CD4-positive, alpha-beta T cell treated with Interleukin-4 for 4 hours (primary cell): ENCODE measurements around the gene LRBA.
A peak's percentile ranks its signal among the peaks of the same experiment; 100 is the strongest.
"Not testable (repeated sequence)": the region's sequence is repeated elsewhere in the genome, so short reads cannot be mapped to it uniquely, and the experiment has no call there.

Experiments
- DNase-seq: peaks from one replicate; pipeline ENCODE4 v3.0.0-alpha.2; 2020

LRBA gene

DNA sequence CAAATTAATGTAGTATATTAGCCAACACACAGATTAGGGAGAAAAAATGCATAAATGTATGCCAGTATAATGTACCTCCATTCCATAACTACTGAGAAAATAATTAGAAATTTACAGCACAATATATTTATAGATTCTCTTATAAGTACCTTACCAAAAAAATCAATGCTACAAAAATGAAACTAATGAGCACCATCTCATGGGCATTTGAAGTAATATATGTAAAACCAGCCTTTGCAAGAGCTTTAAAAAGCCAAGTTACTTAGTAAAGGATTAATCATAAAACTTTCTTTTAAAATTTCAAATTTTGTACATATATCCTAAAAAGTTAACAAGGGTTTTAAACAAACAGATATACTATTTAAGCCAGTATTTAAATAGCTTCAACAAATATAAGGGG lies 43.2 kb downstream of the LRBA start:
- no peak for DNase-seq

DNA sequence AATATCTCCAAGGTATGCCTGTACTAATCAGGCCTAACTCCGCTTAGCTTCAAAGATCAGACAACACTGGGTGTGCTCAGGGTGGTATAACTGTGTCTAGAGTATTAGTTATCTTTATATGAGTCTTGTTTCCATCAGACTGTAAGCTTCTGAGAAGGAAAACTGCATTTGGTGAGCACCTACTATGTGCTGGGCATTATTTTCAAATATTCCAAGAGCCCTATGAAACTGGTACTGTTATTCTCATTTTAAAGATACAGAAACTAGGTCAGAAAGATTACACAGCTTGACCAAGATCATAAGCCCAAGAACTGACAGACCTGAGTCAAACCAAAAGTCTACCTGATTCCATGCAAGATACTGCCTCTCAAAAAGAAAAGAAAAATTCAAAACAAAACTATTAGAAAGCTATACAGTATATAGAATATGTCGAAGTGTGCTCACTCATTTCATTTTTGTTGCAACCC lies 44.4 kb downstream of the LRBA start:
- DNase-seq: no peak

DNA sequence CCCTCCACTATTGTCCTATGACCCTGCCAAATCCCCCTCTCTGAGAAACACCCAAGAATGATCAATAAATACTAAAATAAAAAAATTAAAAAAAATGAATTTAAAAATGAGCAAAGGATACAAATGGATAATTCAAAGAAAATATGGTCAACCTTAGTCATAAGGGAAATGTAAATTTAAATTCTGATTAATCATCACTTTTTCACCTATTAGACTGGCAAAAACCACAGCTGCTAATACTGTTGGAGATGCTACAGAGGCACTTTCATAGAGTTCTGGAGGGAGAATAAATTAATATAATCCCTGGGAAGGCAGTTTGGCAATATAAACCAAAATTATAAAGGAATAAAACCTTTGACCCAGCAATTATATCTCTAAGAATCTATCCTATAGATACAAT lies 50.3 kb downstream of the LRBA start:
- no peak for DNase-seq

DNA sequence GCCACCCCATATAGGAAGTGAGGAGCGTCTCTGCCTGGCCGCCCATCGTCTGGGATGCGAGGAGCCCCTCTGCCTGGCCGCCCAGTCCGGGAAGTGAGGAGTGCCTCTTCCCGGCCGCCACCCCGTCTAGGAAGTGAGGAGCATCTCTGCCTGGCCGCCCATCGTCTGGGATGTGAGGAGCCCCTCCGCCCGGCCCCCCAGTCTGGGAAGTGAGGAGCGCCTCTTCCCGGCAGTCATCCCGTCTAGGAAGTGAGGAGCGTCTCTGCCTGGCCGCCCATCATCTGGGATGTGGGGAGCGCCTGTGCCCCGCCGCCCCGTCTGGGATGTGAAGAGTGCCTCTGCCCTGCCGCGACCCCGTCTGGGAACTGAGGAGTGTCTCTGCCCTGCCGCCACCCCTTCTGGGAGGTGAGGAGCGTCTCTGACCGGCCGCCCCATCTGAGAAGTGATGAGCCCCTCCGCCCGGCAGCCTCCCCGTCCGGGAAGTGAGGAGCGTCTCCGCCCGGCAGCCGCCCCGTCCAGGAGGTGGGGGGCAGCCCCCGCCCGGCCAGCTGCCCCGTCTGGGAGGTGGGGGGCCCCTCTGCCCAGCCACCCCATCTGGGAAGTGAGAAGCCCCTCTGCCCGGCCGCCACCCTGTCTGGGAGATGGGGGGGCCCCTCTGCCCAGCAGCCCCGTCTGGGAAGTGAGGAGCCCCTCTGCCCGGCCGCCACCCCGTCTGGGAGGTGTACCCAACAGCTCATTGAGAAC lies 51.3 kb downstream of the LRBA start:
- DNase-seq: not testable (repeated sequence)

DNA sequence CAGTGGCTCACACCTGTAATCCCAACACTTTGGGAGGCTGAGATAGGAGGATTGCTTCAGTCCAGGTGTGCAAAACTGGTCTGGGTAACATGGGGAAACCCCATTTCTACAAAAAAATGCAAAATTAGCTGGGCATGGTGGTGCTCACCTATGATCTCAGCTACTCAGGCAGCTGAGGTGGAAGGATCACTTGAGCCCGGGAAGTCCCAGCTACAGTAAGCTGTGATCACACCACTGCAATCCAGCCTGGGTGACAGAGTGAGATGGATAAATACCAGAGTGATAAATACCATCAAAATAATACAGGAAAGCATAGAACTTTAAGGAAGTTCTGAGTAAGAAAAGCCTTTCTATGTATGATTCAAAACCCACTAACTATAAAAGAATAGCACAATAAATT lies 52.8 kb downstream of the LRBA start:
- no peak for DNase-seq

DNA sequence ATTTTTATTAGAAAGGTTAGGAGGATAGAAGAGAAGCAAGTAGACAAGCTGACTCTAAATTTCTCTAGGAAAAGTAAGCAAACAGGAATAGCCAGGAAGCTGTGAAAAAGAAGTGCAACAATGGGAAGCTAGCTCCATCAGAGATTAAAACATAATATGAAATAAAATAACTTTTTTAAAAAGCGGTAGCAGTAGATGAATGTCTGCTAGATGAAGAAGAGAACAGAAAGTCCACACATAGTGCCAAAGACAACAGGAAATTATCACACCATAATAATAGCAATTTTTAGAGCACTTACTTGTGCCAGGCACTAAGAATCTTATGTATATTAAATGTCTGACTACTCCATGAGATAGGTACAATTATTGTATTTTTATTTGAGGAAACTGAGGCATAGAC lies 53.5 kb downstream of the LRBA start:
- no peak for DNase-seq

DNA sequence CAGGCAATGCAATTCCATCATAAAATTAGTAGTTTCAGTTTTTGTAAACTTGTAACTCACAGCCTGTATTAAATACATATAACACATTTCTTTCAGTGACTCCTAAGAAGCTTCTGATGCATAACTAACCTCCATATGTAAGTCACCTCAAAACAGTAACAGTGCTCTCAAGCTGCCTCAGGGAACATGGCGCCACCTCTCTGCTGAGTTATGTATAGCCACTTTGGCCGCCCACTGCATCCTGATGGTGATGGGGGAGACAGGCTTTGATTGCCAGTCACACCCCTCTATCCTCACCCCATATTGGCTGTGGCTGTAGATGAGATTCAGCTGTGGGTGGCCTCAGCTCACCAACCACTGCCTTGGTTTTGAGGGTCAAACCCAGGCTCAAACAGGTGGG lies 54.3 kb downstream of the LRBA start:
- peak; percentile 40 for DNase-seq

DNA sequence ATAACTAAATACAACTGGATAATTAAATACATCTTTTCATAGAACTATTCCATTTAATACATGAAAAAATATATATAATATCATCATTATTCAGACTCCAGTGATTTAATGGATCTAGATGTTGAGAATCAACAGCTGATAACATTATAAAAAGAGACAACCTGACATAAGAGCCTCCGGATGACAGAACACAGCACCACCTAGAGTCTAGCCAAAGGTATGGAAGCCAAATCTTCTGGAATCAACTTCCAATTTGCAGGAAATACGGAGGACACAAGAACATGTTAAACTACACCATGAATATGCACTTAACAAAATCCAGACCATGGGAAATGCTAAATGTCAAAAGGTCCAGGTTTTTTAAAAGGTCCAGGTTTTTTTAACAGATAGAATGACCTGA lies 55.0 kb downstream of the LRBA start:
- DNase-seq: no peak

DNA sequence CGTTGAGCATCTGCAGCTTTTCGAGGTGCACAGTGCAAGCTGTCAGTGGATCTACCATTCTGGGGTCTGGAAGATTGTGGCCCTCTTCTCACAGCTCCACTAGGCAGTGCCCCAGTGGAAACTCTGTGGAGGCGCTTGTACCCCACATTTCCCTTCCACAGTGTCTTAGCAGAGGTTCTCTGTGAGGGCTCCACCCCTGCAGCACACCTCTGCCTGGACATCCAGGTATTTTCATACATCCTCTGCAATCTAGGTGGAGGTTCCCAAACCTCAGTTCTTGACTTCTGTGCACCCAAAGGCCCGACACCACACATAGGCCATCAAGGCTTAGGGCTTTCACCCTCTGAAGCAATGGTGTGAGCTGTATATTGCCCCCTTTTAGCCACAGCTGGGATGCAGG lies 57.1 kb downstream of the LRBA start:
- DNase-seq: not testable (repeated sequence)

DNA sequence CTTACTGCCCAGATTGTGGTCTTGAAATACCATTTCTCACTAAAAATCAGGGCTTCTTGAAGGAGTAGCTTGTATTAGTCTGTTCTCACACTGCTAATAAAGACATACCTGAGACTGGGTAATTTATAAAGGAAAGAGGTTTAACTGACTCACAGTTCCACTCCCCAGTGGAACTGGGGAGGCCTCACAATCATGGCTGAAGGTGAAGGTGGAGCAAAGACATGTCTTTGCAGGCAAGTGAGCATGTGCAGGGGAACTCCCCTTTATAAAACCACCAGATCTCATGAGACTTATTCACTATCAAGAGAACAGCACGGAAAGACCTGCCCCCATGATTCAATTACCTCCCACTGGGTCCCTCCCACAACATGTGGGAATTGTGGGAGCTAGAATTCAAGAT lies 58.0 kb downstream of the LRBA start:
- DNase-seq: not testable (repeated sequence)

DNA sequence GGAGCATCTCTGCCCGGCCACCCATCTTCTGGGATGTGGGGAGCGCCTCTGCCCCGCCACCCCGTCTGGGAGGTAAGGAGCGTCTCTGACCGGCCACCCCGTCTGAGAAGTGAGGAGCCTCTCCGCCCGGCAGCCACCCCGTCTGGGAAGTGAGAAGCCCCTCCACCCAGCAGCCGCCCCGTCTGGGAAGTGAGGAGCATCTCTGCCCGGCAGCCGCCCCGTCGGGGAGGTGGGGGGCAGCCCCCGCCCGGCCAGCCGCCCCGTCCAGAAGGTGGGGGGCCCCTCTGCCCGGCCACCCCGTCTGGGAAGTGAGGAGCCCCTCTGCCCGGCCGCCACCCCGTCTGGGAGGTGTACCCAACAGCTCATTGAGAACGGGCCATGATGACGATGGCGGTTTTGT lies 61.2 kb downstream of the LRBA start:
- DNase-seq: not testable (repeated sequence)

DNA sequence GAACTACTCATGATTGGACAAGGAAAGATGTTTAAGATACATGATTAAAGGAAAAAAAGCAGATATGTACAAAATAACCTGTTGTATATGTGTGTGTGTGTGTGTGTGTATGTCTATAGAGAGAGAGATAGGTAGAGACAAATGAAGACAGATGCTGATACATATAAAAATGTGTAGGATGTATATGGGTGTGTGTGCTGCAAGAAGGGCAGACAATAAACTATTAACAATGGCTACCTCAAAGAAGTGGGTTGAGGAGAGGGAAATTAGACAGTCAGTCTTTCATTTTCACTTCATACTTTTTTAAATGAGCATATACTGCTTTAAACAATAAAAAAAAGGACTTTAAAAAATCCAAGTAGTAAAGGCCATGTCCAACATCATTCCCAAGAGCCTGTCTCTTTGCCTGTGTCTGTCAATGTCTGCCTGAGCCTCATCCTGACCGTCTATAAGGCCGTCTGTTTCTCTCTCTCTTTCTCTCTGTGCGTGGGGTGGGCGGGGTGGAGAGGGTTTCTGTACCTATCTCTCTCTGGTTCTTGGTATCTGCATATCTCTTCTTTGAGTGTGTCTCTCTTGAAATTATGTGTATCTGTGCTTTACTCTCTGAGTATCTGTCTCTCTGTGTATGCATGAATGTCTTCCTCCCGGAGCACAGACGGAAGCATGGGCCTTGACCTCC lies 62.8 kb downstream of the LRBA start:
- no peak for DNase-seq

DNA sequence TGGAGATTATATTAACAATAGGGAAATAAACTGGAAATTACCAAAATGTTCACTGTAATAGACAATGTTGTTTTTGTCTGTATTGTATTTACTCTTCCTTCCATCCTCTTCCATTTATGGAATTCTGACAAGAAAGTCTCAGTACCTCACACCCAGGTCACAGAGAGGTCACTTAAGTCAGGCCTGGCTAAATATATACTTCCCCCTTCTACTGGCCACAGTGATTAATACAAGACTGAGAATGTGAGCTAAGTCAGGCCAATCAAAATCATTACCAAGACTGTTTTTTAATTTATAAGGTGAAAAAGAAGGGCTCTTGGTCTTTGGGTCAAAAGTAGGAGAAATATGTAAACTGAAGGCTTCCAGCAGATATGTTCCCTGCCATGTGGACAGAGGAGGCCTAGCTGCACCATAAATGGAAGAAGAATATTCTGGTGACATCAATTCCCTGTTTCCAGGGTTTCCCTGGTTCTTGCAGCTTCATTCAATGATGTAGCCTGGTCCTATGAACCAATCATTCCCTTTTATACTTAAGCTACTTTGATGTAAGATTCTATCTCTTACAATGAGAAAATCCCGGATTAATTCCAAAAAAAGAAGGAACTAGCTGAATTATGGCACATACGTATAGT lies 64.3 kb downstream of the LRBA start:
- DNase-seq: no peak

DNA sequence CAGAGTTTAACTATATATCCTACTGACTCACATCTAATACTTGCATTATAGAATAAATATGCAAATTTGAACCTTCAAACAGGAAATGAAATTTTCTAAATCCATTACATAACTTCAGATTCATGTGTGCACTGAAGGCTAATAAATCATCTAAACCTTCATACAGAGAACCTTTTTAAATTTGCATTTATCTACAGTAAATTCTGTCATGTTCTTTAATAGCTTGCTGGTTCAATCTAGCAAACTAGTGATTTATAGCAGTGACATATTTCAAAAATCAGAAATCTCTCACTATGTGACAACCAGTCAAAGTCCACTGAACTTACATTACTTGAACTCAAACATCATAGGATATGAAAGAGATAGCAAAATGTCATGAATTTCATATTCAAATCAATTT lies 65.1 kb downstream of the LRBA start:
- DNase-seq: no peak

DNA sequence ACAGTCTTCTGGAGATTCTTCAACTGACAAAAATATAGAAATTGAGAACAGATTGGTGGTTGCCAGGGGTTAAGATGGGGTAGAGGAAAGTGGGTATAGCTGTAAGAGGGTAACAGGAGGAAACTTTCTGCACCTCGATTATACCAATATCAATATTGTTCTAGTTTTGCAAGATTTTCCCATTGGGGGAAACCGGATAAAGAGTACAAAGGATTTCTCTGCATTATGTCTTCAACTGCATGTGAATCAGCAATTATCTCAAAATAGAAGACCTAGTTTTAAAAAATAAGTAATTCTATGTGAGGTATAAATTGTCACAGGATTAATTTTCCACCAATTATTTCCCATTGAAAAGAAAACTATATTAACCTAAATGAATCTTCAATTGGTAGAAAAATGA lies 65.7 kb downstream of the LRBA start:
- DNase-seq: no peak

DNA sequence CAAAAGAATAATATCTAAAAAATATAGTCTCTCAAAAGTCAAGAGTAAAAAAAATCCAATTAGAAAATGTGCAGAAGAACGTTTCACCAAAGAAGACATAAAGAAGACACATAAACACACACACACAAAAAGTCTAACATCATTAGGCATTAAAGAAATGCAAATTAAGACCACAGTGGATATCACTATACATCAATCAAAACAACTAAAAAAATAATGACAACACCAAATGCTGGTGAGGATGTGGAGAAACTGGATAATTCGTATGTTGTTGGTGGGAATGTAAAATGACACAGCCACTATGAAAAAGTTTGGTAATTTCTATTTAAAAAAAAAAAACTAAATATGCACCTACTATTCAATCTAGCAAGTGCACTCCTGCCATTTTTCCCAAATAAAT lies 66.4 kb downstream of the LRBA start:
- no peak for DNase-seq

DNA sequence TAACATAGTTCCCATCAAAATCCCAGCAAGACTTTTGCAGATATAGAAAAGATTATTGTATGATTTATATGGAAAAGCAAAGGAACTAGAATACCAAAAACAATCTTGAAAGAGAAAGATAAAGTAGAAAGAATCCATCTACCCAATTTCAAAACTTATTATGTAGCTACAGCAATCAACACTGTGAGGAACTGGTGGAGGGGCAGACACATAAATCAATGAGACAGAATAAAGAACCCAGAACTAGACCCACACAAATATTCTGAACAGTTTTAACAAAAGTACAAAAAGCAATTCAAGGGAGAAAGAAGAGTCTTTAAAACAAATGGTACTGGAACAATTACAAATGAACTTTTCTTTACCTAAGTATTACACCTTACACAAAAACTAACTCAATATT lies 67.0 kb downstream of the LRBA start:
- DNase-seq: no peak

DNA sequence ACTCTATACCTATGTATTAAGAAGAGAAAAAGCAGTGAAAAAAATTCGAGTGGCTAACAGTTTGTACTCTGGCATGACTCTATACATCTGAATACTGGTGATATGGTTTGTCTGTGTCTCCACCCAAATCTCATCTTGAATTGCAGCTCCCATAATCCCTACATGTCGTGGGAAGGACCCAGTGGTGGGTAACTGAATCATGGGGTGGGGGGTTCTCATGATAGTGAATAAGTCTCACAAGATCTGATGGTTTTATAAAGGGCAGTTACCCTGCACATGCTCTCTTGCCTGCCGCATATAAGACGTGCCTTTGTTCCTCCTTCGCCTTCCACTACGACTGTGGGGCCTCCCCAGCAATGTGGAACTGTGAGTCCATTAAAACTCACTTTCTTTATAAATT lies 70.4 kb downstream of the LRBA start:
- DNase-seq: no peak

DNA sequence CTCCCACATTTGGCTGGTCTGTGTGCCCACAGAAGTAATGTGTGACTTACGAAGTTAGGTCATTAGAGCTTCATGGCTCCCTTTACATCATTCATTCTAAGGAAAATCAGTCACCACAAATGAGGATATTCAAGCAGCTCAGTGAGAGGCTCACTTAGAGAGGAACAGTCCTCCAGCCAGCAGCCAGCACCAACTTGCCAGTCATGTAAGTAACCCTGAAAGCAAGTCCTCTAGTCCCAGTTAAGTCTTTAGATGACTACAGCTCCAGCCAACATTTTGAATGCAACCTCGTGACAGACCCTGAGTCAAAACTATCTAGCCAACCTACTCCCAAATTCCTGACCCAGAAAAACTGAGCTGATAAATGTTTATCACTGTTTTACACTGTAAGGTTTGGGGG lies 71.3 kb downstream of the LRBA start:
- no peak for DNase-seq

DNA sequence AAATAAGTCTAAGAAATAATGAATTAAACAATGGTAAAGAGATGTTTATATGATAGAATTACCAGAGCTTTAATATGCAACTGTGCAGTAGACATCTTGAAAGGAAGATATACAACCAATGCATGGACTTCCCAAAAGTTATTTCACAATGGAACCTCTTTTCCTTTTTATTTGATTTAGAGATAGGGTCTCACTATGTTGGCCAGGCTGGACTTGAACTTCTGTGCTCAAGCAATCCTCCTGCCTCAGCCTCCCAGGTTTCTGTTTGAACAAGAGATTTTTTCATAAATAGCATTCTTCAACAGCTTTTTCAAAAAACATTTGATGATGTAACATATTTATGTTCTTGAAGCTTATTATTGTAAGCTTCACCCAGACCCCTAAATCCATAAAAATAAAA lies 72.0 kb downstream of the LRBA start:
- no peak for DNase-seq

DNA sequence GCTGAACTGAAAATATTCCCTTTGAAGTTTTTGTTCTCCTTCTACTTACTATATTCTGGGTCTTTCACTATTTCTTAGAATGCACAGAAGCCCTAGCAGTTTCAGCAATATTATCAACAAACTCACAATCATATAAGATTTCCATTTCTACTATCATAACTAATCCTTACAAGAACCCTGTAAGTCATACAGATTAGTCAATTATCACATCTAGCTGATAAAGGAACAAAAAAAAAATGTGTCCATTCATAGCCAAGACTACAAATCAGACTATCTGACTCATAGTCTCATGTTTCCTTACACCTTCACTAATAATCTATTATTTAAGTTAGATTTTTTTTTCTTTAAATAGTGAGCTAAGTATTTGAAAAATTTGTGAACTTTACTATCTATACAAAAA lies 72.5 kb downstream of the LRBA start:
- no peak for DNase-seq

DNA sequence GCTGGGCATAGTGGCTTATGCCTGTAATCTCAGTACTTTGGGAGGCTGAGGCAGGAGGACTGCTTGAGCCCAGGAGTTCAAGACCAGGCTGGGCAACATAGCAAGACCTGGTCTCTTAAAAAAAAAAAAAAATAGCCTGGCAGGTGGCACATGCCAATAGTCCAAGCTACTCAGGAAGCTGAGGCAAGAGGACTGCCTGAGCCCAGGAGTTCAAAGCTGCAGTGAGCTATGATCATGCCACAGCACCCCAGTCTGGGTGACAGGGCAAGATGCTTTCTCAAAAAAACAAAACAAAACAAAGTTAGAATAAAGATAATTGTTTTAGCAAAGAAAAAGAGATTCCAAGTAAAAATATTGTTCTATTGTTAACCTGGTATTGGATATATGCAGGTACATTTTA lies 75.0 kb downstream of the LRBA start:
- no peak for DNase-seq

DNA sequence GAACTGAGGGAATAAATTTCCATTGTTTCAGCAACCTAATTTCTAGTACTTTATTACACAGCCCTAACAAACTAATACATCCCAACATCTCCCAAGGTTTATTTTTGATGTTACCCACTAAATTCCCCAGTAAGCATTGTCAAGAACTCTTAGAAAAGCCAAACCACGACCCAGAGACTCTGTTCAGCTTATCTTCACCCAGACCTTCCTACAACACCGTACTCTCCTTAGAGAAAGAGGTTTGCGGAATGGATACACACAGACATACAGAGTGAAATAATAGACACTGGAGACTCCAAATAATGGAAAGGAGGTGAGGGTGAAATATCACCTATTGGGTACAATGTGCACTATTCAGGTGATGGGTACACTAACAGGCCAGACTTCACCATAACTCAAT lies 75.6 kb downstream of the LRBA start:
- no peak for DNase-seq

DNA sequence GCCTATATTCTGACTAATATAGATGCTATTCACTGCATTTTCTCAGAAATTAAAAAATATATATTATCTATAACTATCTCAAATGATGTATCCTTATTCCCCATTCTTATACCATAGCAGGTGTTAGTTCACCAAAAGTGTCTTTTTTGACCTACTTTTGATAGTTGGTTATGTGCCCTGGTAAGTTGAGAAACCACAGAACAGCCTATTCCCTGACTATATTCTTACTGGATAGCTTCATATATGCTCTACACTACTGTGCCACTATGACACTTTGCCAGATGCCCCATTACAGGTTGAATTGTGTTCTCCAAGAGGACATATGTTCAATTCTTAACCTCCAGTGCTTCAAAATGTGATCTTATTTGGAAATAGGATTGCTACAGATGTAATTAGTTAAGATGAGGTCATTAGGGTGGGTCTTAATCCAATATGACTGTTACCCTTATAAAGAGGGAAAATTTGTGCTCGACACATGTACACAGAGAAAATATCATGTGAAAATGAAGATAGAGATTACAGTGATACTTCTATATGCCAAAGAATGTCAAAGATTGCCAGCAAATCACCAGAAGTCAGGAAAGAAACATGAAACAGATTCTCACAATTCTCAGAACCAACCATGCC lies 76.1 kb downstream of the LRBA start:
- no peak for DNase-seq
